ENCODE measurements around the gene TMEM87A. TPM values are rescaled to one million over a fixed set of nuclear protein-coding genes. Genes with fewer than 3 reads are reported as not detected.
A peak's percentile ranks its signal among the peaks of the same experiment; 100 is the strongest.

TMEM87A gene
- total RNA-seq, 2 donors from 2014 or later, result 17.0 to 25.4 TPM

DNA sequence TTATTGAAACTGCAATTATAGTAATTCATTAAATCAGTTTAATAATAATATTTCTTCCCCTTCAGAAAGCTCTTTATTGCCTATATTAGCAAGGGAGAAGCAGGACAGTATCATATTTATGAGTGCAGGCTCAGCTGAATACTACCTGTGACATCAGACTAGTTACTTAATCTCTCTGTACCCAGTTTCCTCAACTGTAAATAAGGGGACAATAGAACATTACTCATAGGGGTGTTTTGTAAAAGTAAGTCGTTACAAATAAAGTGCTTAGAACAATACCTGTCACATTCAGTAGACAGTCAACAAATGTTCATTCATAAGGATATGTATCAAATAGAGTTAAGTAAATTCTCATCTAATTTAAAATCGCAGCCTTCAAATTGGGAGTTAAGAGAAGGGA, 53.0 kb downstream of the TMEM87A start:
- no peaks in the 10 kb centered on the region for H3K27me3 ChIP-seq
- H3K9me3 ChIP-seq, result no peaks in the 10 kb centered on the region
- H3K27ac ChIP-seq, result no peak overlapping the region
- H3K4me1 ChIP-seq, result no peaks in the 10 kb centered on the region
- TF ChIP-seq, protein P1, sequence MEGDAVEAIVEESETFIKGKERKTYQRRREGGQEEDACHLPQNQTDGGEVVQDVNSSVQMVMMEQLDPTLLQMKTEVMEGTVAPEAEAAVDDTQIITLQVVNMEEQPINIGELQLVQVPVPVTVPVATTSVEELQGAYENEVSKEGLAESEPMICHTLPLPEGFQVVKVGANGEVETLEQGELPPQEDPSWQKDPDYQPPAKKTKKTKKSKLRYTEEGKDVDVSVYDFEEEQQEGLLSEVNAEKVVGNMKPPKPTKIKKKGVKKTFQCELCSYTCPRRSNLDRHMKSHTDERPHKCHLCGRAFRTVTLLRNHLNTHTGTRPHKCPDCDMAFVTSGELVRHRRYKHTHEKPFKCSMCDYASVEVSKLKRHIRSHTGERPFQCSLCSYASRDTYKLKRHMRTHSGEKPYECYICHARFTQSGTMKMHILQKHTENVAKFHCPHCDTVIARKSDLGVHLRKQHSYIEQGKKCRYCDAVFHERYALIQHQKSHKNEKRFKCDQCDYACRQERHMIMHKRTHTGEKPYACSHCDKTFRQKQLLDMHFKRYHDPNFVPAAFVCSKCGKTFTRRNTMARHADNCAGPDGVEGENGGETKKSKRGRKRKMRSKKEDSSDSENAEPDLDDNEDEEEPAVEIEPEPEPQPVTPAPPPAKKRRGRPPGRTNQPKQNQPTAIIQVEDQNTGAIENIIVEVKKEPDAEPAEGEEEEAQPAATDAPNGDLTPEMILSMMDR (IDR thresholded peaks at IDR 0.05), result no peak
- DNase-seq (ENCODE audit: low spot score), result no peak
- peaks cover 55% of the 10 kb centered on the region for H3K36me3 ChIP-seq
- no peak overlapping the region for H3K4me3 ChIP-seq

DNA sequence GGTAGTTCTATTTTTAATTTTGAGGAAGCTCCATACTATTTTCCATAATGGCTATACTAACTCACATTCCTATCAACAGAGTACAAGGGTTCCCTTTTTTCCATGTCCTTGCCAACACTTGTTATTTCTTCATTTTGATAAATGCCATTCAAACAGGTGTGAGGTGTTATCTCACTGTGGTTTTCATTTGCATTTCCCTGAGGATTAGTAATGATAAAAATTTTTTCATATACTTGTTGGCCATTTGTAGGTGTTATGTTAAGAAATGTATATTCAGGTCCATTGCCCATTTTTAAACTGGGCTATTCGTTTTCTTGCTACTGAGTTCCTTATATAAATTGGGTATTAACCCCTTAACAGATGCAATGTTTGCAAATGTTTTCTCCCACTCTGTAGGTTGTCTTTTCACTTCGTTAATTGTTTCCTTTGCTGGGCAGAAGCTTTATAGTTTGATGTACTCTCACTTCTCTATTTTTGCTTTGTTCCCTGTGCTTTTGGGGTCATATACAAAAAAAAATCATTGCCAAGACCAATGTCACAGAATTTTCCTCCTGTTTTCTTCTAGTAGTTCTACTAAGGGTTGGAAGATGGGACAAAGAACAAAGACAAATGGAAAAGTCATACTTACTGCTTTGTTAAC, 54.2 kb downstream of the TMEM87A start:
- TF ChIP-seq, protein P1 (IDR thresholded peaks at IDR 0.05), result no peak
- H3K36me3 ChIP-seq, result peaks cover 44% of the 10 kb centered on the region
- no peak for DNase-seq (ENCODE audit: low spot score)
- H3K27ac ChIP-seq, result no peak overlapping the region
- H3K4me1 ChIP-seq, result no peaks in the 10 kb centered on the region
- no peak overlapping the region for H3K4me3 ChIP-seq
- H3K9me3 ChIP-seq, result no peaks in the 10 kb centered on the region
- no peaks in the 10 kb centered on the region for H3K27me3 ChIP-seq

DNA sequence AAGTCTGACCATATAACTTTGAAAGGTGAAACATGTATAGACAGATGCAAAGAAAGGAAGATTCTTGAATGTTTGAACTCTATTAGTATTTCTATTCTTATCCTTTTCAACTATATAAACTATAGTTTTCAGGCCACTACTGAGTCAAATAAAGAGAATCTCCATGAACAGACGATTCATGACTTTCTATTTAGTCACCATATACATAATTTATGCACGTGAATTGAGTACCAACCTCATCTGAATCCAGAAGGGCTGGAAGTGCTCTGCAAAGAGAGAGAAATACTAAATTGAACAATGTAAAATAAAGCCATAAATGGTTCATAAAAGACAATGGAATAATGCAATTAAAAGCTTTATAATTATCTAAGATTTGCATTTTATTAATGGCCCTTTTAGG, 55.7 kb downstream of the TMEM87A start:
- Histone ChIP-seq H3K4me1 (no peaks in the 10 kb centered on the region), H3K36me3 (peaks cover 43% of the 10 kb centered on the region), H3K4me3 (no peak overlapping the region), H3K27me3 (no peaks in the 10 kb centered on the region), H3K9me3 (no peaks in the 10 kb centered on the region), H3K27ac (no peak overlapping the region)
- TF ChIP-seq, protein P1 (IDR thresholded peaks at IDR 0.05), result no peak
- DNase-seq (ENCODE audit: low spot score), result no peak

DNA sequence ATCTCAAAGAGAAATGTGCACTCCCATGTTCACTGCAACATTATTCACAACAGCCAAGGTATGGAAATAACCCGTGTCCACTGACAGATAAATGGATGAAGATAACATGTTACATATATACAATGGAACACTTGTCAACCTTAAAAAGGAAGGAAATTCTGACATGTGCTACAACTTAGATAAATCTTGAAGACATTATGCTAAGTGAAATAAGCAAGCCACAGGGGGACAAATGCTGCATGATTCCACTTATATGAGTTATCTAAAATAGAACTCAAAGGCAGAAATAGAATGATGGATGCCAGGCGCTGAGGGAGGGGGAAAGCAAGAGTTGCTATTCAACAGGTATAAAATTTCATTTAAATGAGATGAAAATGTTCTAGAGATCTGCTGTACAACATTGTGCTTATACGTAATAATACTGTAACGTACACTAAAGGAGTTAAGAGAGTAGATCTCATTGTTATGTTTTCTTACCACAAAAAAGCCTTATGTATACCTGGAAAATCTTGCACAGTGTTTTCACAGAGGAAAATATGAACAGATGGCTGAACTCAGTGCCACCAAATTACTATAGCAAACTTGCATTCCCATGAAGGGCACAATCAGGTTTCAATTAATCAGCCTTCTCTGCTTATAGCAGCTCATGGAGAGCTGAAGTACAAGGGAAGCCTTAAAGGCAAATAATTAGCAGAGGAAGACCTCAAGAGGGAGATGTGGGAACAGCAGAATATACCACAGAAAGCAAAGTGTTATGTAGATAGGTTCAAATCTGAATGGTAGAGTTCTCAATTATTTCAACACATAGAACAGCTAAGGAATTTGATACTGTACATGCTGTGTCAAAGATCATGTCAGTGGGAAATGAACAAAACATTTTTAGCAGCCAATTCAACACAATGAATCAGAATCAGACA, 57.1 kb downstream of the TMEM87A start:
- no peak overlapping the region for H3K4me3 ChIP-seq
- no peaks in the 10 kb centered on the region for H3K4me1 ChIP-seq
- no peak overlapping the region for H3K27ac ChIP-seq
- DNase-seq (ENCODE audit: low spot score), result no peak
- H3K27me3 ChIP-seq, result no peaks in the 10 kb centered on the region
- TF ChIP-seq, protein P1 (IDR thresholded peaks at IDR 0.05), result peak in 1 of 2 donors; percentile 37
- H3K36me3 ChIP-seq, result peaks cover 55% of the 10 kb centered on the region
- no peaks in the 10 kb centered on the region for H3K9me3 ChIP-seq

DNA sequence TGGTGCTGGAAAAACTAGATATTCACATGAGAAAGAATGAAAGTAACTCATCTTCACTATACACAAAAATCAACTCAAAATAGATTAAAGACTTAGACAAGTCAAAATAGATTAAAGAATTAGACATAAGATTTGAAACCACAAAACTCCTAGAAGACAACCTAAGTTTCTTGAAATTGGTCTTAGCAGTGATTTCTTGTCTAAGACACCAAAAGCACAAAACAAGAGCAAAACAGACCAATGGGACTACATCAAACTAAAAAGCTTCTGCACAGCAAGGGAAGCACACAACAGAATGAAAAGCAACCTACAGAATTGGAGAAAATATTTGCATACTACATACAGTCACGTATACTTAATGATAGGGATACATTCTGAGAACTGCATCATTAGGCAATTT, 58.6 kb downstream of the TMEM87A start:
- Histone ChIP-seq H3K27me3 (no peaks in the 10 kb centered on the region), H3K27ac (no peak overlapping the region), H3K4me3 (no peak overlapping the region), H3K9me3 (no peaks in the 10 kb centered on the region), H3K4me1 (no peaks in the 10 kb centered on the region), H3K36me3 (peaks cover 63% of the 10 kb centered on the region)
- no peak for DNase-seq (ENCODE audit: low spot score)
- TF ChIP-seq, protein P1 (IDR thresholded peaks at IDR 0.05), result no peak
